ENCODE measurements around the gene SLC26A11.

- TF ChIP-seq CTCF (IDR thresholded peaks at IDR 0.05; ENCODE audit: low read depth, low read length, poor library complexity, severe bottlenecking) (no peak), EZH2phosphoT487 (IDR thresholded peaks at IDR 0.05; ENCODE audit: borderline replicate concordance, low read length) (no peak)
Measured at GRCh38 chr17:80195141-80195540, 25.1 kb upstream of the SLC26A11 start.

Measured in DOHH2 (cell line).